ENCODE measurements around the gene LRRC42. TPM values are rescaled to one million over a fixed set of nuclear protein-coding genes. Genes with fewer than 3 reads are reported as not detected.

Gene LRRC42
- total RNA-seq, 3 donors from 2014 or later, result 22.6 to 23.1 (median 22.8) TPM

DNA sequence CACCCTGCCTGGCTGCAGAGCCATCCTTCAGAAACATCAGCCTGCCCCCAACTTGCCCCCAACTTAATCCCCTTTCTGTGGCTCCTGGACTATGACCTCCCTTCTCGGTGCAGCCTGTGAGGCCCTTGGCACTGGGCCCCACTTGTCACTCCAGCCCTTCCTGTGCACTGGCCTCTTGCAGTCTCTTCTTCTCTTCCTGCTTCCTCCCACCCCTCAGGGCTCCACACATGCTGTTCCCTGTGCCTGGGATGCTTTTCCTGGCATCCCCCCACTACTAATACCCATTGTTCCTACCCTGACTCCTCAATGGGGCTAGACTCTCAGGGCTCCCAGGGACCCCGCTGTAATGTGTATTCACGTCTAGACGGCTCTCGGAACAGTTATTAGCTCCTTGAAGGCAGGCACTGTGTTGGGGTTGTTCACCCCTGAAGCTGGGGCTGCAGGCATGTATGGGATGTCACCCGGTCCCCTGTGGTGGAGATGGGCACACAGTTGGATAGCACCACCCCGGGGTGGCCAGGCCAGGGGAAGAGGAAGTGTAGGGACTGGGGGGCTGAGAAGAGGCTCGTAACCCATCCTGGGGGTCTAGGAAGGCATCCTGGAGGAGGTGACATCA, 67.4 kb downstream of the LRRC42 start:
- Mint-ChIP-seq H3K4me3 (no peak overlapping the region), H3K36me3 (ENCODE audit: insufficient read depth) (no peaks in the 10 kb centered on the region), H3K4me1 (ENCODE audit: low read depth) (no peaks in the 10 kb centered on the region), H3K27me3 (ENCODE audit: low read depth) (peaks cover 22% of the 10 kb centered on the region), H3K9me3 (no peaks in the 10 kb centered on the region)
- no peak for DNase-seq
- ATAC-seq, result no peak

DNA sequence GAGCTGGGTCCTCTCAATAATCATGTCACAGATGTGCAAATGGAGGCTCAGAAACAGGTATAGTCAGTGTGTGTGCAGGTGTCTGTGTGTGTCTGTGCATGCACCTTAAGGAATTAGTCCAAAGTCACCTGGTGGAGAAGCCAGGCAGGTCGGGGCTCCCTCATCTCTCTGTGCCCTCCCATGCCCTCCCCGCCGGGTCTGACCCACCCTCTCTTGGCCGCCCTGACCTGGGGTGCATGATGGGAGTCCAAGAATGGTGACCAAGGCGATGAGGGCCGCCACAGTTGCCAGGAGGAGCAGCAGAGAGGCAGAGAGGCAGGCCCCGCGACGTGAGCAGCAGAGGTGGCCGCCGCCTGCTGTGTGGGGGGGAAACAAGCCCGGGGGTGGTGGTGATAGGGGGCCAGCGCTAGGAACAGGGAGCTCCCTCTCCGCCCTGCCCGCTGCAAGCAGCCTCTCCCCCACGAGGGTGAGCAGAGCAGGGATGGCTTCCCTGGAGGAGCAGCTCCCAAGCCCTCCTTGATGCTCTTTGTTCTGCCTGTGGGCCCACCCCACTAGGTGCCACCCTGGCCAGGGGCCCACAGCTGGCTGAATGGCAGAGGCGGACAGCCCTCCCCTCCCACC, 68.0 kb downstream of the LRRC42 start:
- Mint-ChIP-seq H3K36me3 (ENCODE audit: insufficient read depth) (no peaks in the 10 kb centered on the region), H3K4me3 (no peak overlapping the region), H3K4me1 (ENCODE audit: low read depth) (no peaks in the 10 kb centered on the region), H3K27me3 (ENCODE audit: low read depth) (peaks cover 21% of the 10 kb centered on the region), H3K9me3 (no peaks in the 10 kb centered on the region)
- DNase-seq (no peak), ATAC-seq (no peak)

DNA sequence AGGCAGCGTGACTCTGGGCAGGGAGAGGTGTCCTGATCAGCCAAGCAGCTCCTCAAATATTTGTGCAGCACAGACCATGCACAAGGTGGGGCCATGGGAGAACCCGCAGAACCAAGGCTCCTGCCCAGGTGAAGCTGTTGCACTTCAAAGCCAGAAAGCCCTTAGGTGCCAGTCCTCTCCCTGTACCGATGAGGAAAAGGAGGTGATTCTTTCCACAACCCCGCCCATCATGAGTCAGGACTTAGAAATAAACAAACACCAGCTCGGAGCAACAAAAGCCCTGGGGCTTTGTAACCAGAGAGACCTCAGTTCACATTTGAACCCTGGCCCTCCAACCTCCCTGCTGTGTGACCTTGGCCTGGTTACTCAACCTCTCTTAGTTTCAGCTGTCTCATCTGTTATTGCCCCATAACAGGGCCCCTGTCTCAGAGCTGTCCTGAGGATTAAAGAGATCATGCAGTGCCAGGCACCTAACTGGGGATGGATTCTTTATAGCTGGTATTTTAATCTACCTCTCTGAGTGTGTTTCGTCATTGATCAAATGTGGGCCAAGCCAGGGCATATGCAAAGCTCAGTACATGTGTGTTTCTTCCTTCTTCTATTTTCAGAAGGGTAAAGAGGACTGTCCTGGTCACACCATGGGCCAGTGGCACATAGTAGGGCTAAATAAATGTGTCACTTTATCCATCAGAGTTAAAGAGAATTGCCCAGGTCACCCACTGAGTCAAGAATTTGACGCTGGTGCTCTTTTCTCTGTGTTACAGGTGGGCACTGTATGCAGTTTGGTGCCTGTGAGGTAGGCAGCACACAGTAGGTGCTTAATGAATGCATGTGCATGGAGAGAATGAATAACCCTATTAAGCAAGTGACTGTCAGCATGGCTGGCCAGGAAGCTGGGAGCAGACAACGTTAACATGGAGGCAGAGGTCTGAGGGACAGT, 70.5 kb downstream of the LRRC42 start:
- DNase-seq (no peak), ATAC-seq (no peak)
- H3K4me1 Mint-ChIP-seq (ENCODE audit: low read depth), result no peaks in the 10 kb centered on the region
- H3K36me3 Mint-ChIP-seq (ENCODE audit: insufficient read depth), result no peaks in the 10 kb centered on the region
- no peak overlapping the region for H3K4me3 Mint-ChIP-seq
- H3K9me3 Mint-ChIP-seq, result no peaks in the 10 kb centered on the region
- H3K27me3 Mint-ChIP-seq (ENCODE audit: low read depth), result peaks cover 14% of the 10 kb centered on the region

Other genes starting within 250 kb of the LRRC42 start
- gene GLIS1, start 207.2 kb upstream of the LRRC42 start, total RNA-seq, result not detected
- 10 to 100 TPM; 34.2 to 39.8 (median 37.6) TPM for gene NDC1, start 108.1 kb upstream of the LRRC42 start, total RNA-seq
- 10 to 100 TPM; 12.5 to 15.4 (median 14.7) TPM for gene YIPF1, start 56.6 kb upstream of the LRRC42 start, total RNA-seq
- not detected for gene DIO1, start 52.2 kb upstream of the LRRC42 start, total RNA-seq
- 10 to 100 TPM; 26.0 to 31.5 (median 28.1) TPM for gene IFT25, start 651 bp upstream of the LRRC42 start, total RNA-seq
- not detected for gene LDLRAD1, start 71.8 kb downstream of the LRRC42 start, total RNA-seq
- gene TMEM59, start 106.9 kb downstream of the LRRC42 start, total RNA-seq, result 100 to 1,000 TPM in 1 of 3 donors, 10 to 100 TPM in 2; 86.8 to 102 (median 89.9) TPM
- gene TCEANC2, start 107.3 kb downstream of the LRRC42 start, total RNA-seq, result 1 to 10 TPM; 4.6 to 6.8 (median 5.4) TPM
- not detected for gene CDCP2, start 206.7 kb downstream of the LRRC42 start, total RNA-seq